Measurements from ENCODE around the gene CAMTA1.
A peak's percentile ranks its signal among the peaks of the same experiment; 100 is the strongest.

Gene CAMTA1

GRCh38 chr1:7435276-7436055, 650.2 kb downstream of the CAMTA1 start:
- DNase-seq (ENCODE audit: low spot score): no peak

GRCh38 chr1:7436056-7437005, 651.1 kb downstream of the CAMTA1 start:
- DNase-seq (ENCODE audit: low spot score): no peak

- DNase-seq (ENCODE audit: low spot score): no peak
These were observed 651.8 kb downstream of the CAMTA1 start for GRCh38 chr1:7437036-7437435.

- DNase-seq (ENCODE audit: low spot score): no peak
These were observed 652.5 kb downstream of the CAMTA1 start for GRCh38 chr1:7437608-7438395.

- DNase-seq (ENCODE audit: low spot score): no peak
These were observed 653.1 kb downstream of the CAMTA1 start for GRCh38 chr1:7438396-7438785.

- DNase-seq (ENCODE audit: low spot score): no peak
These were observed 653.8 kb downstream of the CAMTA1 start for GRCh38 chr1:7438921-7439655.

- DNase-seq (ENCODE audit: low spot score): no peak
These were observed 654.9 kb downstream of the CAMTA1 start for GRCh38 chr1:7440154-7440553.

- no peak for DNase-seq (ENCODE audit: low spot score)
These were observed 656.0 kb downstream of the CAMTA1 start for GRCh38 chr1:7441143-7441841.

GRCh38 chr1:7442036-7442435, 656.8 kb downstream of the CAMTA1 start:
- no peak for DNase-seq (ENCODE audit: low spot score)

GRCh38 chr1:7442918-7443317, 657.7 kb downstream of the CAMTA1 start:
- DNase-seq (ENCODE audit: low spot score): no peak

GRCh38 chr1:7444363-7444762, 659.1 kb downstream of the CAMTA1 start:
- no peak for DNase-seq (ENCODE audit: low spot score)

GRCh38 chr1:7447093-7447492, 661.8 kb downstream of the CAMTA1 start:
- DNase-seq (ENCODE audit: low spot score): no peak

- DNase-seq (ENCODE audit: low spot score): no peak
These were observed 662.5 kb downstream of the CAMTA1 start for GRCh38 chr1:7447736-7448135.

GRCh38 chr1:7448986-7449385, 663.7 kb downstream of the CAMTA1 start:
- DNase-seq (ENCODE audit: low spot score): no peak

- DNase-seq (ENCODE audit: low spot score): no peak
These were observed 664.5 kb downstream of the CAMTA1 start for GRCh38 chr1:7449750-7450149.

GRCh38 chr1:7450838-7451237, 665.6 kb downstream of the CAMTA1 start:
- no peak for DNase-seq (ENCODE audit: low spot score)

- no peak for DNase-seq (ENCODE audit: low spot score)
These were observed 667.8 kb downstream of the CAMTA1 start for GRCh38 chr1:7453038-7453437.

- DNase-seq (ENCODE audit: low spot score): peak; percentile 21
These were observed 669.0 kb downstream of the CAMTA1 start for GRCh38 chr1:7454052-7454815.

GRCh38 chr1:7454895-7455784, 669.9 kb downstream of the CAMTA1 start:
- no peak for DNase-seq (ENCODE audit: low spot score)

Measured in RKO (cell line).